Measurements from ENCODE around the gene PARN.
"Not testable (repeated sequence)": the region's sequence is repeated elsewhere in the genome, so short reads cannot be mapped to it uniquely, and the experiment has no call there.

Gene PARN

DNA sequence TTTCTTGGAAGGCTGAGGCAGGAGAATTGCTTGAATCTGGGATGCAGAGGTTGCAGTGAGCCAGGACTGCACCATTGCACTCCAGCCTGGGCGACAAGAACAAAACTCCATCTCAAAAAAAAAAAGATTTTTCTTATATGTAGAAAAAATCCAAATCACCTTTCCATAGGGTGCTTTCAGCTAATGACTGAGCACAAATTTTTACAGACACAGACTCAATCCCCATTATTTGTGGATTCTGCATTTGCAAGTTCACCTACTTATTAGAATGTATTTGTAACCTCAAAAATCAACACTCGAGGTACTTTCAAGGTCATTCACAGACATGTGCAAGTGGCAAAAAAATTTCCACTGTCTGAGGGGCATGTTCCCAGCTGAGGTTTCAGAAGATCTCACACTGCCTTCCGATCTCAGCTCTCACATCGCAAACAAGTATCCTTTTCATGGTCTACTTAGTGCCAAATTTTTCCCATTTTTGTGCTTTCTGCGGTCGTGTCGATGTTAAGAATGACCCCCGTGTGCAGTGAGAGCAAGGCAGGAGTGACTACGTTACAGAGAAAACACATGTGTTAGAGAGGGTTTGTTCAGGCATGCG is 234.3 kb downstream of the PARN start:
- DNase-seq: not testable (repeated sequence)

DNA sequence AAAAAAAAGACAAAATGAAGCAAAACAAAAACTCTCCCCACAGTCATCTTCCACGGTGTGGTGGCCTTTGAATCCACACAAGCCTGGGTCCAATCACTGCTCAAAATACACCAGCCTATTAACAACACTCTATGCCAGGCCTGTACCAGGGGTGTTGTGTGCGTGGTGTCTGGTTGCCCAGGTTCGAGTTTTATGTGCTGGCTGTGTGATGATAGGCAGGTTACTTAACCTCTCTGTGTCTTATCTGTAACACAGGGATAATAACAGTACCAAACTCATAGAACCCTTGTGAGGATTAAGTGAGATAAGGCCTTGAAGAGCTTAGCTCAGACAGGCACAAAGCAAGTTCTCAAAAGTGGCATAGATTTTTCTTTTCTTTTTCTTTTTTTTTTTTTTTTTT is 235.2 kb downstream of the PARN start:
- no peak for DNase-seq

DNA sequence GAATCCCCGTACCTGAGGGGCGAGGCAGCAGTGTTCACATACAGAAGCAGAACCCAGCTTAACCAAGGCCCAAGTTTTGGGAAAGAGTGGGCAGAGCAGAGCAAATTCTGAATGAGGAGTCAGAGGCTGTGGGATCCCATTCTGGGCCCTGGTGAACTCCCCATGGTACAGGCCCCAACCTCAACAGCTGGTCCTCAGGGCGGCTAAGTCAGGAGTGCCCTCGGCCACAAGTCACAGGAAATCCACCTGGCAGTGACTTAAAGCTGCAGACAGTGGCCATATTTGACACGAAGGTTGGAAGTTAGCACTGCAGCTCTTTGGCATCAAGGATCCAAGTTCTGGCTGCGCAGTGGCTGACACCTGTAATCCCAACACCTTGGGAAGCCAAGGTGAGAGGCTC is 237.1 kb downstream of the PARN start:
- DNase-seq: no peak

DNA sequence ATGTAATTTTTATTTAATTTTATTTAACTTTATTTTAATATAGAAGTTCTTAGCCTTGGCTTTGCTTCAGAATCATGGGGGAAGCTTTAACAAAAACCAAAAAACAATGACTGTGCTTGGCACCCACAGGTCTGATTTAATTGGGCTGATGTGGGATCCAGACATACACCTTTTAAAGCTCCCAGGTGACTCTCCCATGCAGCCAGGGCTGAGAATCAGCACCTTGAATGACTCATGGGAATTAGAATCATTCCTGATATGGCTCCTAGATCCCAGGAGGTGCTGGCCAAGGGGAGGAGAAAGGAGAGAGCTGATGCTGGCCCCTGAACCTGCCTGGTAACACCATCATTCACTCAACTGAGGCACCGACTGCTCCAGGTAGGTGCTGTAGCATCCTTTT is 240.7 kb downstream of the PARN start:
- DNase-seq: no peak

DNA sequence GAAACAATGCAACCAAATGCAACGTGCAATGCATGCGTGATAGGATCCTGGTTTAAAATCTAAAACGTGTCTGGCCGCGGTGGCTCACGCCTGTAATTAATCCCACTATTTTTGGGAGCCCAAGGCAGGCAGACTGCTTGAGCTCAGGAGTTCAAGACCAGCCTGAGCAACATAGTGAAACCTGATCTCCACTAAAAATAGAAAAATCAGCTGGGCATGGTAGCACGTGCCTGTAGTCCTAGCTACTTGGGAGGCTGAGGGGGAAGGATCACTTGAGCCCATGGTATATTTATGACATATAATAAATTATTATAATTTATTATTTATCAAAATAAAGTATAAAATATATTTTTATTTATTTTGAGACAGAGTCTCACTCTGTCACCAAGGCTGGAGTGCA is 241.8 kb downstream of the PARN start:
- no peak for DNase-seq

DNA sequence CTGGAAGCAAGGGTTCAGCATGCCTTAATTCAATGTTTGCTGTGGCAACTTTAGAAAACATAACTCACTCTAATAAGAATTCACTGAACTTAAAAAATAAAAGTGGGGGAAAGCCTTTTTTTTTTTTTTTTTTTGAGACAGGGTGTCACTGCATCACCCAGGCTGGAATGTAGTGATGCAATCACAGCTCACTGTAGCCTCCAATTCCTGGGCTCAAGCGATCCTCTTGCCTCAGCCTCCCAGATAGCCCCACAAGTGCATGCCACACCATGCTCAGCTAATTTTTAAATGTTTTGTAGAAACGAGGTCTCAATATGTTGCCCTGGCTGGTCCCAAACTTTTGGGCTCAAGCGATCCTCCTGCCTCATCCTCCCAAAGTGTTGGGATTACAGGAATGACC is 243.9 kb downstream of the PARN start:
- no peak for DNase-seq

Measured in AML-193 (cell line).